ENCODE measurements around the gene LPAR1.

DNA sequence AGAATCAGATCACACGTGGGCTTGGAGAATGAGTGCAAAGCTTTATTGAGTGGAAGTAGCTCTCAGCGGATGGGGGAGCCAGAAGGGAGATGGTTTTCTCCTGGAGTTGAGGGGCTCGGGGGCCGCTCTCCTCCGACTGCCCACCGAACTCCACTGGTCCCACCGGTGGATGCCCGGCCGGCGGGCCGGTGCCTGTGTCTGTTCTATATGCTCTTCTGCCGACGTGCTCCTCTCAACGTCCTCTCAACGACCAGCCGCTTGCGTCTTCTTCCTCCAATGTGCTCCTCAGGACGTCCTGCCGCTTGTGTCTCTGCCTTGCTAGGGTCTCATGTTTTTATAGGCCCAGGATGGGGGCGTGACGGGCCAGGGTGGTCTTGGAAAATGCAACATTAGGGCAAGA is 207.8 kb downstream of the LPAR1 start:
- TF ChIP-seq, protein P1, sequence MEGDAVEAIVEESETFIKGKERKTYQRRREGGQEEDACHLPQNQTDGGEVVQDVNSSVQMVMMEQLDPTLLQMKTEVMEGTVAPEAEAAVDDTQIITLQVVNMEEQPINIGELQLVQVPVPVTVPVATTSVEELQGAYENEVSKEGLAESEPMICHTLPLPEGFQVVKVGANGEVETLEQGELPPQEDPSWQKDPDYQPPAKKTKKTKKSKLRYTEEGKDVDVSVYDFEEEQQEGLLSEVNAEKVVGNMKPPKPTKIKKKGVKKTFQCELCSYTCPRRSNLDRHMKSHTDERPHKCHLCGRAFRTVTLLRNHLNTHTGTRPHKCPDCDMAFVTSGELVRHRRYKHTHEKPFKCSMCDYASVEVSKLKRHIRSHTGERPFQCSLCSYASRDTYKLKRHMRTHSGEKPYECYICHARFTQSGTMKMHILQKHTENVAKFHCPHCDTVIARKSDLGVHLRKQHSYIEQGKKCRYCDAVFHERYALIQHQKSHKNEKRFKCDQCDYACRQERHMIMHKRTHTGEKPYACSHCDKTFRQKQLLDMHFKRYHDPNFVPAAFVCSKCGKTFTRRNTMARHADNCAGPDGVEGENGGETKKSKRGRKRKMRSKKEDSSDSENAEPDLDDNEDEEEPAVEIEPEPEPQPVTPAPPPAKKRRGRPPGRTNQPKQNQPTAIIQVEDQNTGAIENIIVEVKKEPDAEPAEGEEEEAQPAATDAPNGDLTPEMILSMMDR (IDR thresholded peaks at IDR 0.05), result no peak
- no peak for TF ChIP-seq POLR2A (IDR thresholded peaks at IDR 0.05)

All from heart left ventricle (tissue), 13 donors.